GM12878 (cell line): Measurements from ENCODE around the gene FBN2. TPM values are rescaled to one million over a fixed set of nuclear protein-coding genes. Genes with fewer than 3 reads are reported as not detected.

ENCODE experiments used
- ATAC-seq: fragments of 200-7000 bp; cut with Tn5 transposase; 3 replicates; pipeline ENCODE4 v1.9.1; 2020; ENCODE audit warnings: mild to moderate bottlenecking, moderate library complexity
- BruUV-seq: library from RNA; stranded (reverse); fragments of 400-500 nt; replicated peaks from 2 replicates; lab custom pipeline; 2021; lab: Mats Ljungman, UMichigan
- CTCF ChIA-PET: fragments of 300-600 bp; sonication (Branson Sonifier 250); formaldehyde crosslinking; extraction: SDS; loops from one replicate; lab custom pipeline; 2021; ENCODE audit warnings: inconsistent platforms; lab: Yijun Ruan, JAX
- POLR2A ChIA-PET: fragments of 350-600 bp; formaldehyde crosslinking; extraction: SDS; loops from one replicate; lab custom pipeline; 2021; ENCODE audit warnings: inconsistent platforms; lab: Charles Lee
- RAD21 ChIA-PET: fragments of 300-600 bp; sonication (Branson Sonifier 250); formaldehyde crosslinking; loops from one replicate; lab custom pipeline; 2023; ENCODE audit warnings: antibody characterized with exemption; ENCODE audit not compliant: unreplicated experiment; lab: Charles Lee
- SMC1A ChIA-PET: fragments of 300-600 bp; sonication (Branson Sonifier 250); formaldehyde crosslinking; loops from one replicate; lab custom pipeline; 2023; ENCODE audit not compliant: unreplicated experiment, uncharacterized antibody; lab: Charles Lee
- DNase-seq: peaks from one replicate; pipeline ENCODE4 v3.0.0-alpha.2; 2011; ENCODE audit warnings: low read depth, low spot score
- FAIRE-seq: peaks from 3 replicates; lab custom pipeline; 2011; peaks lifted over from hg19 to GRCh38; lab: Jason Lieb, UNC
- H2AFZ ChIP-seq: 2 replicates; pipeline ENCODE4 v1.6.0; 2011; ENCODE audit warnings: low read depth, low read length, control low read depth; ENCODE audit not compliant: control insufficient read depth
- H3K27ac ChIP-seq: 2 replicates; pipeline ENCODE4 v1.5.1; 2011; ENCODE audit warnings: control low read depth; ENCODE audit not compliant: control insufficient read depth, insufficient read depth
- H3K27me3 ChIP-seq, 2 experiments: replicated peaks in 1 of 2; 2 replicates each; pipeline versions ENCODE4 v1.6.0 to v1.6.1; 2011; ENCODE audit warnings: low read length in 1 of 2; ENCODE audit not compliant: control insufficient read depth in 2 of 2, insufficient read depth in 2 of 2
- H3K36me3 ChIP-seq, 2 experiments: 2 replicates each; pipeline ENCODE4 v1.5.1; 2011; ENCODE audit warnings: low read length in 1 of 2; ENCODE audit not compliant: control insufficient read depth in 2 of 2, insufficient read depth in 2 of 2
- H3K4me1 ChIP-seq: 2 replicates; pipeline ENCODE4 v1.6.1; 2011; ENCODE audit warnings: mild to moderate bottlenecking, low read length, moderate library complexity, mixed read lengths; ENCODE audit not compliant: control insufficient read depth, insufficient read depth
- H3K4me2 ChIP-seq: 2 replicates; pipeline ENCODE4 v1.6.0; 2011; ENCODE audit warnings: control low read depth; ENCODE audit not compliant: control insufficient read depth, insufficient read depth
- H3K4me3 ChIP-seq: fragments of 200-600 bp; sonication (generic); 2 replicates; pipeline ENCODE4 v1.5.1; 2016
- H3K79me2 ChIP-seq: 2 replicates; pipeline ENCODE4 v1.6.0; 2011; ENCODE audit warnings: low read length; ENCODE audit not compliant: control insufficient read depth, insufficient read depth
- H3K9ac ChIP-seq: 2 replicates; pipeline ENCODE4 v1.8.0; 2011; ENCODE audit warnings: low read length, control low read depth, mixed read lengths; ENCODE audit not compliant: control insufficient read depth, insufficient read depth
- H3K9me3 ChIP-seq: replicated peaks from 3 replicates; pipeline ENCODE4 v1.5.1; 2011; ENCODE audit warnings: mild to moderate bottlenecking, low read length; ENCODE audit not compliant: control insufficient read depth, insufficient read depth
- H4K20me1 ChIP-seq: 2 replicates; pipeline ENCODE4 v1.6.0; 2011; ENCODE audit not compliant: control insufficient read depth, insufficient read depth
- ATF3 ChIP-seq: IDR thresholded peaks from 2 replicates; pipeline ENCODE4 v1.6.1; 2011; ENCODE audit warnings: low read depth, mild to moderate bottlenecking, low read length, moderate library complexity, borderline replicate concordance; ENCODE audit errors: extremely low read depth
- BRCA1 ChIP-seq: IDR thresholded peaks from 2 replicates; pipeline ENCODE4 v1.6.1; 2011; ENCODE audit warnings: low read depth, low read length, improper control_type of control experiment
- CTCF ChIP-seq, 3 experiments: IDR thresholded peaks in 2 of 3; conservative IDR thresholded peaks in 1 of 3; 2 replicates each; pipeline ENCODE4 v1.5.1; 2011; ENCODE audit warnings: low read depth in 3 of 3, low read length in 3 of 3, mild to moderate bottlenecking in 3 of 3, control low read depth in 2 of 3, moderate library complexity in 2 of 3, inconsistent platforms in 1 of 3, mixed read lengths in 1 of 3; ENCODE audit not compliant: control insufficient read depth in 2 of 3, insufficient read depth in 1 of 3; ENCODE audit errors: extremely low read depth in 1 of 3
- EGR1 ChIP-seq, 2 experiments: IDR thresholded peaks; 1 replicate in 1 of 2; 2 replicates in 1 of 2; pipeline ENCODE4 v1.6.1; 2011 to 2012; ENCODE audit warnings: low read depth in 2 of 2, low read length in 2 of 2, borderline replicate concordance in 1 of 2, mild to moderate bottlenecking in 1 of 2, moderate library complexity in 1 of 2
- FOS ChIP-seq: IDR thresholded peaks from 3 replicates; pipeline ENCODE4 v1.6.1; 2011; ENCODE audit warnings: borderline replicate concordance; ENCODE audit not compliant: insufficient read length; ENCODE audit errors: extremely low read depth
- JUND ChIP-seq: IDR thresholded peaks from 2 replicates; pipeline ENCODE4 v1.6.1; 2012; ENCODE audit warnings: low read depth, mild to moderate bottlenecking, low read length, improper control_type of control experiment, moderate library complexity
- KAT2A ChIP-seq: conservative IDR thresholded peaks from 2 replicates; pipeline ENCODE4 v1.6.1; 2011; ENCODE audit warnings: low read depth, low read length; ENCODE audit not compliant: control insufficient read depth
- PRDM15 ChIP-seq: fragments of 450-650 bp; formaldehyde crosslinking; IDR thresholded peaks from 2 replicates; pipeline ENCODE4 v1.4.0; 2020; ENCODE audit warnings: mild to moderate bottlenecking, moderate library complexity
- SP1 ChIP-seq: IDR thresholded peaks from one replicate; pipeline ENCODE4 v1.6.1; 2011; ENCODE audit warnings: low read depth, low read length
- ZBTB33 ChIP-seq: fragments of 450-650 bp; IDR thresholded peaks from 2 replicates; pipeline ENCODE4 v1.6.1; 2017; ENCODE audit warnings: mild to moderate bottlenecking
- ZNF207 ChIP-seq: fragments of 450-650 bp; IDR thresholded peaks from 2 replicates; pipeline ENCODE4 v1.6.1; 2014; ENCODE audit warnings: antibody characterized with exemption, mild to moderate bottlenecking, borderline replicate concordance
- ZNF384 ChIP-seq: IDR thresholded peaks from 2 replicates; pipeline ENCODE4 v1.6.1; 2012; ENCODE audit warnings: low read depth, mild to moderate bottlenecking, low read length, improper control_type of control experiment, borderline replicate concordance
- ZZZ3 ChIP-seq: IDR thresholded peaks from 2 replicates; pipeline ENCODE4 v1.6.1; 2011; ENCODE audit warnings: low read depth; ENCODE audit not compliant: control insufficient read depth, insufficient read length
- WGBS: methylation state at CpG from one replicate; pipeline ENCODE4 v1.1.6; 2016; ENCODE audit warnings: low lambda C conversion rate; ENCODE audit not compliant: insufficient replicate concordance, insufficient coverage; ENCODE audit errors: missing lambda C conversion rate; 5-methylcytosine and 5-hydroxymethylcytosine counted together
- in situ Hi-C: fragments of 300-500 bp; cut with MboI; formaldehyde crosslinking; loops from 9 replicates; pipeline ENCODE4 v1.14.3; 2018; ENCODE audit warnings: mixed read lengths
- intact Hi-C: fragments of 100-400 bp; cut with micrococcal nuclease; formaldehyde crosslinking; loops from one replicate; pipeline ENCODE4 v1.14.2; 2022; ENCODE audit not compliant: unreplicated experiment
- polyA plus RNA-seq, 11 experiments: library from polyadenylated mRNA; depleted of rRNA in 4 of 11; unstranded in 6 of 11; stranded (reverse) in 5 of 11; fragments of >200 nt; fragmentation: Nextera tagmentation in 4 of 11; fragmentation: Illumina TruSeq in 1 of 11; extraction: Ambion mirVana in 4 of 11; extraction: Trizol in 1 of 11; gene quantifications; 1 replicate in 1 of 11; 2 replicates in 10 of 11; pipeline versions ENCODE4 v1.2.1 to v1.2.3, GENCODE V29; 2011 to 2016; ENCODE audit warnings: inconsistent platforms in 2 of 11, missing spikeins in 2 of 11, low read depth in 1 of 11
- total RNA-seq, 4 experiments: library from RNA; depleted of rRNA in 3 of 4; stranded (reverse); fragments of >200 nt in 3 of 4; fragmentation: Illumina TruSeq in 1 of 4; extraction: Trizol in 1 of 4; gene quantifications; 2 replicates each; pipeline versions ENCODE4 v1.2.1 to v1.2.3, GENCODE V29; 2013 to 2021
- TF ChIP-seq, protein P1 (sequence below): IDR thresholded peaks from 2 replicates; pipeline ENCODE4 v1.6.1; 2011; ENCODE audit warnings: mild to moderate bottlenecking, low read depth, low read length, moderate library complexity; ENCODE audit not compliant: insufficient replicate concordance

Gene FBN2
- total and polyA plus RNA-seq, 10 of the 15 experiments (the other 5 are each of a cell fraction or from before 2014, with no cell fraction given) = 0.01 to 0.98 (median 0.10) TPM; not detected in 3

DNA sequence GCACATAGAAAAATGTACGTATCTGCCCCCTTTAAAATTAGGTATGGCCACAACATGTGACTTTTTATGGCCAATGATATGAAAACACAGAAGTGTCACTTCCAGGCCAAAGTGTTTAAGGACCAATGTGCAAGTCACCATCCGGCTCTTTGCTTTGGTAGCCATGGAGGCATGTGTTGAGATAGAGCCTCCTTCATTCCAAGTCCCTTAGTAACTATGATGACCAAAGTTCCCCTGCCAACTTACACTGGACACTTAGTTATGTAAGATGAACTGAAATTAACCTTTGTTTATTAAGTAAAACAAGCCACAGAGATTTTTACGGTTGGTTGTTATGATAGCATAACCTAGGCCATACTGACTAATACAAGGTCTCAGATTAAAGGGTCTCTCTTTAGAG lies 51.0 kb downstream of the FBN2 start:
- BruUV-seq = no TSS peak
- Histone ChIP-seq H3K4me2 (no peak overlapping the region), H3K9me3 (no peaks in the 10 kb centered on the region), H2AFZ (no peak overlapping the region), H3K79me2 (no peaks in the 10 kb centered on the region), H4K20me1 (no peaks in the 10 kb centered on the region), H3K36me3 (no peaks in the 10 kb centered on the region), H3K27ac (no peak overlapping the region), H3K4me1 (no peaks in the 10 kb centered on the region), H3K27me3 (no peaks in the 10 kb centered on the region), H3K9ac (no peak overlapping the region), H3K4me3 (no peak overlapping the region)
- FAIRE-seq (no peak), ATAC-seq (no peak), DNase-seq (no peak)
- TF ChIP-seq ZZZ3 = no peak
- no peak for TF ChIP-seq SP1
- no peak for TF ChIP-seq PRDM15 (CRISPR knock-in tag)
- no peak for TF ChIP-seq ZNF384
- TF ChIP-seq ZNF207 = no peak
- no peak for TF ChIP-seq CTCF (IDR thresholded peaks at IDR 0.05 in 2 of 3, conservative IDR thresholded peaks at IDR 0.05 in 1 of 3; ENCODE audit: control insufficient read depth in 2 of 3, extremely low read depth in 1 of 3, insufficient read depth in 1 of 3, low read depth in 3 of 3, low read length in 3 of 3)
- no peak for TF ChIP-seq ZBTB33
- TF ChIP-seq ATF3 = no peak
- TF ChIP-seq JUND = no peak
- no peak for TF ChIP-seq FOS
- no peak for TF ChIP-seq EGR1 (IDR thresholded peaks at IDR 0.05; ENCODE audit: borderline replicate concordance in 1 of 2, low read depth in 2 of 2, low read length in 2 of 2)
- TF ChIP-seq KAT2A = no peak
- TF ChIP-seq BRCA1 = no peak
- TF ChIP-seq, protein P1, sequence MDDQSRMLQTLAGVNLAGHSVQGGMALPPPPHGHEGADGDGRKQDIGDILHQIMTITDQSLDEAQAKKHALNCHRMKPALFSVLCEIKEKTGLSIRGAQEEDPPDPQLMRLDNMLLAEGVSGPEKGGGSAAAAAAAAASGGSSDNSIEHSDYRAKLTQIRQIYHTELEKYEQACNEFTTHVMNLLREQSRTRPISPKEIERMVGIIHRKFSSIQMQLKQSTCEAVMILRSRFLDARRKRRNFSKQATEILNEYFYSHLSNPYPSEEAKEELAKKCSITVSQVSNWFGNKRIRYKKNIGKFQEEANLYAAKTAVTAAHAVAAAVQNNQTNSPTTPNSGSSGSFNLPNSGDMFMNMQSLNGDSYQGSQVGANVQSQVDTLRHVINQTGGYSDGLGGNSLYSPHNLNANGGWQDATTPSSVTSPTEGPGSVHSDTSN = no peak
- ChIA-PET RAD21 (no interaction called here), SMC1A (no interaction called here), CTCF (no interaction called here), POLR2A (no interaction called here)
- intact Hi-C loops = no loop called here
- WGBS = 14% methylated on average over 3 of the region's 3 CpGs
- in situ Hi-C loops = no loop called here
